GM21423 (cell line): ENCODE results near the gene ZMYND8.

ENCODE experiments used
- ATAC-seq: cut with Tn5 transposase; IDR thresholded peaks from one replicate; pipeline ENCODE4 v1.9.1; 2021; ENCODE audit warnings: mild to moderate bottlenecking, moderate library complexity; ENCODE audit not compliant: unreplicated experiment

The ZMYND8 gene

DNA sequence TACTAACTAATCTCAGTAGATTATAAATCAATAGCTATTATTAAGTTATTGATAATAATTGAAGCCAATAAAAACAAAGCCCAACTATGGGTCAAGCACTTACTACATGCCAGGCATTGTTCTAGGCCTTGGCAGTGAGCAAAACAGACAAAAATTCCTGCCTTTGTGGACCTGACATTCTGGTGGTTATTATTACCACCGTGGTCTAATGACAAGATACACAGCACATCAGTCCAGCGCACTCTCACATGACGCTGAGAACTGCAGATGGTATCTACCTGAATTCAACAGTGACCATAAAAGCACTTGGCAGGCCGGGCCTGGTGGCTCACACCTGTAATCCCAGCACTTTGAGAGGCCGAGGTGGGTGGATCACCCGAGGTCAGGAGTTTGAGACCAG, 121.4 kb downstream of the ZMYND8 start:
- no peak for ATAC-seq

- no peak for ATAC-seq
Observed at GRCh38 chr20:47233333-47234188, 122.9 kb downstream of the ZMYND8 start.

DNA sequence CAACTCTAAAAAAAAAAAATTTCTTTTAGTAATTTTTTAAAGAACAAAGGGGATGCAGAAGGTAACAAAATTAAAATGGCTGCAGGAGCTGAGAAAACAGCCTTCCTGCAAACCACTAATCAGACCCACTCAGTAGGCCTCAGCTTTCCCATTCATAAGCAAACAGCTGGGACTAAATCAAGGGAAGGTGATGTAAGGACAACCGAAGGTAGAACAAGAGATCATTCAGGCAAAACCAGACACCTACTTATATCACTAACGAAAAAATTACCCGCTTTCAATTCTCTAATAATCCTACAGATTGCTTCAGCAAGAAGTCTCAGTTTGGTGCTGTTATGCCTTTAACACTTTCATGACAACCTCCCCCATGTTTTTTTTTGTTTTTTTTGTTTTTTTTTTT, 124.0 kb downstream of the ZMYND8 start:
- no peak for ATAC-seq

GRCh38 chr20:47231382-47232039, 125.0 kb downstream of the ZMYND8 start:
- ATAC-seq = no peak

DNA sequence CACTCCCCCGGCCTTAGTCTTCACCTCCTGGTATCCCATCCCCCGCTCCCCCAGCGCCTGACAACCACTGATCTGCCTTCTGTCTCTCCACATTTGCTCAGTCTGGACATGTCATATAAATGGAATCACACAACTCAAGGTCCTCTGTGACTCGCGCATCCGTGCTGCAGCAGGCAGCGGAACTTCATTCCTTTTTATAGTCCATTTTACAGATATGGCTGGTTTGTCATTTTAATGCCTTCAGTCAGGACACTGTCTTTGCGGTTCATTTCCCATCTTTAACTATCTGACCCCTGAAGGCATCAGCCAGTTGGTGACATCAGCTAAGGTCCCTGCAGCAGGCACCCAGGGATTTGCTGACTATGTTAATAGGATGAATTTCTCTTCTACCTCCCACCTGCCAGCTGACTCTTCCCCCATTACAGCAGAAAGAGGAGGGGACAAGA, 125.7 kb downstream of the ZMYND8 start:
- ATAC-seq = no peak

- ATAC-seq = no peak
Observed at GRCh38 chr20:47228654-47229053, 127.8 kb downstream of the ZMYND8 start.

GRCh38 chr20:47227576-47227975, 128.9 kb downstream of the ZMYND8 start:
- no peak for ATAC-seq

GRCh38 chr20:47227119-47227518, 129.4 kb downstream of the ZMYND8 start:
- no peak for ATAC-seq

DNA sequence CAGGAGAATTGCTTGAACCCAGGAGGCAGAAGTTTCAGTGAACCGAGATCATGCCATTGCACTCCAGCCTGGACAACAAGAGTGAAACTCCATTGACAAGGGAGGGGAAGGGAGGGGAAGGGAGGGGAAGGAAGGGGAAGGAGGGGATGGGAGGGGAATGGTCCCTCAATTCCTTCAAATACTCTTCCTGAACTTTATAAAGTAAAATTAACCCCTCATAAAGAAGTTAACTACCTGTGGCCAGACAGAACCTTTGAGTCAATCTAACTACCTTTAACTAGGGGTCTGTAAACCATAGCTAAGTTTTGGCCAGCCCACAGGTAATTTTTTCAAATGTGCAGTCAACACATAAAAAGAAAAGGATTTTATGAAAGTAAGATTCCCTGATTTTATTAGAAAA, 131.0 kb downstream of the ZMYND8 start:
- ATAC-seq = no peak

DNA sequence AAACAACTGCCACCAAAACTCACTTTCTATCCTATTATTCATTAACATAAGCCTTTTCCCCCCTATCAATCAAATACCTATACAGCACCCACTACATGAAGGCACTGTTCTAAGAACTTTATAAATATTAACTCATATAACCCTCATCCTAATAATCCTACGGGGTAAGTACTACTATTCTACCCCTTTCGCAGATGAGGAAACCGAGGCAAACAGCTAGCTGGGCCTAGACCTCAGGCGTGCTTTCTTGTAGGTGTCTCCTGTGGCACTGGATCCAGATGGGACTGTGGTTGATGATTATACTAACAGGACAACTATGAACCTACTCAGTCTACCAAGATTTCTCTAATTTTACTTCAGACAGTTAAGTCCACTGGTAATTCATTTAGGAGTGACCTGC, 131.6 kb downstream of the ZMYND8 start:
- ATAC-seq = no peak

GRCh38 chr20:47224300-47224791, 132.2 kb downstream of the ZMYND8 start:
- no peak for ATAC-seq

GRCh38 chr20:47223896-47224295, 132.6 kb downstream of the ZMYND8 start:
- ATAC-seq = no peak

DNA sequence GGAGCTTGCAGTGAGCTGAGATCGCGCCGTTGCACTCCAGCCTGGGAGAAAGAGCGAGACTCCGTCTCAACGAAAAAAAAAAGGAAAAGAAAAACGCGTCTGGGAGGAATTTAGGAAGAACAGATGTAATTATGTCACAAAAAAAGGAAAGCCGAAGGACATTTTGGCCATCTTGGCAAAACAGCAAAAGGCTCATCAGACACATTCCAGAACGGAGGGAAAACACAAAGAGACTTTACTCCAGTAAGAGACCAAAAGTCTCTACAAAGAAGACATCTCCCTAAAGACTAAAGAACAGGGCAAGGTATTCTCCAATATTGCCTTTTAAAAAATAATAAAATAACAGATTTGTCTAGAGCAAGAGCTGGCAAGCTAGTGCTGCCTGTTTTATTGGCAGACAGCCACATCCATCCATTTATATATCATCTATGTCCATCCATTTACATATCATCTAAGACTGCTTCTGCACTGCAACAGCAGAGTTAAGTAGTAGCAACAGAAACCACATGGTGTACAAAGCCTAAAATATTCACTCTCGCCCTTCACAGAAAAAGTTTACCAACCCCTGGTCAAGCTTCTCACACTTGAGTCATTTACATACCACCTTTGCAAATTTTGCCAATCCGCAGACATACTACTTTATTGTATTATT, 133.9 kb downstream of the ZMYND8 start:
- no peak for ATAC-seq

GRCh38 chr20:47221036-47221625, 135.4 kb downstream of the ZMYND8 start:
- ATAC-seq = no peak

GRCh38 chr20:47220161-47220582, 136.3 kb downstream of the ZMYND8 start:
- no peak for ATAC-seq

GRCh38 chr20:47217482-47218446, 138.7 kb downstream of the ZMYND8 start:
- no peak for ATAC-seq

DNA sequence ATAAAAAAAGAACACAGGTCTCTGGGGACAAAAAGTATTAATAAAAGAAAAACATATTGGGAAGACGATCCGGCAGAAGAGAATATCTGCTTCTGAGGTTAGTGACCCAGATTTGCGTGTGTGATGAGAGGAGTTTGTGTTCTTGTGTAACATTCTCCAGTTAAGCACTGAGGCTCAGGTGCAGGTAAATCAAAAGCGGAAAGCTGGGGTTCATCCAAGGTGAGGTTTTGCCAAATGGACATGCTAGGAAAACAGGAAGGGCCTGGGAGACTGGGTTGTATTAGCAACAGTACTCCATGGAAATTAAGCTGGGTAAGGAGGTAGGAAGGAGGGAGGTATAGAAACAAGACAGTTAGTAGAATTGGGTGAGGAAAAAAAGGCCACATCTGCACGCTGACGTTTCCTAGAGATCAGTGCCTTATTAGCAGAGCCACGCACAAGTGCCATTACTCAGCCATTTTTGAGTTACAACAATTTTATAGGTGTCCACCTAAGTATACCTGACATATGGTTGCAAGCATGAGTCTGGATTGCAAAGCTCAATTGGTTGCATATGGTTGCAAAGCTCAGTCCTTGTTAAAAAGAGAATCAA, 139.6 kb downstream of the ZMYND8 start:
- no peak for ATAC-seq

DNA sequence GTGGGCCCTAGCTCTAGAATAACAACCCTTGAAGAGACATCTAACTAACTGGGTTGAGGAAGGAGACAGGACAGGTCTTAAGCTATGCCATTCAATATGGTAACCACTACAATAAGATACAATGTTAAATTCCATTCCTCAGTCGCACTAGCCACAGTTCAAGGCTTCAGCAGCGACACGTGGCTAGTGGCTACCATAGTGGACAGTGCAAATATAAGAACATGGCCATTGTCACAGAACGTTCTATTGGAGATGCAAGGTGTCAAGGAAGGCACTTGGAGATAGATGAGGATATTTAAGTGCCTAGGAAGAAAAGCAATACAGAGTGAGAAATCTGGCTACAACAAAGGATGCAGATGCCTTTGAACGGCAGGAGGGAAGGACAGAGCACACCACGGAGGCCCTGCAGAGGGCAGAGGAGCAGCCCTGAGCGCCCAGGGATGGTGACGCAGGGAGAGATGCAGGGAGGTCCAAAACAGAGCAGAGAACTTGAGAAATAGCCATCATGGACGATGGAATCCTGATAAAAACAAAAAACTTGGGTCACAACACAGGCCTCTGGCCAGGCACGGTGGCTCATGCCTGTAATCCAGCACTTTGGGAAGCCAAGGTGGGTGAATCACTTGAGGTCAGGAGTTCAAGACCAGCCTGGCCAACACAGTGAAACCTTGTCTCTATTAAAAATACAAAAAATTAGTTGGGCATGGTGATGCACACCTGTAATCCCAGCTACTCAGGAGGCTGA, 140.7 kb downstream of the ZMYND8 start:
- no peak for ATAC-seq

- no peak for ATAC-seq
Observed at GRCh38 chr20:47213966-47214365, 142.5 kb downstream of the ZMYND8 start.
